Skeletal muscle cell (primary cell): ENCODE data around the gene KIN.
A peak's percentile ranks its signal among the peaks of the same experiment; 100 is the strongest.
"Not testable (repeated sequence)": the region's sequence is repeated elsewhere in the genome, so short reads cannot be mapped to it uniquely, and the experiment has no call there.

Experiments
- DNase-seq: peaks from one replicate; pipeline ENCODE4 v3.0.0-alpha.2; 2010; ENCODE audit warnings: low read depth
- H3K4me3 ChIP-seq: 2 replicates; pipeline ENCODE4 v1.5.1; 2011; ENCODE audit warnings: low read depth, mild to moderate bottlenecking, control low read depth, low read length, moderate library complexity

KIN gene, protein sequence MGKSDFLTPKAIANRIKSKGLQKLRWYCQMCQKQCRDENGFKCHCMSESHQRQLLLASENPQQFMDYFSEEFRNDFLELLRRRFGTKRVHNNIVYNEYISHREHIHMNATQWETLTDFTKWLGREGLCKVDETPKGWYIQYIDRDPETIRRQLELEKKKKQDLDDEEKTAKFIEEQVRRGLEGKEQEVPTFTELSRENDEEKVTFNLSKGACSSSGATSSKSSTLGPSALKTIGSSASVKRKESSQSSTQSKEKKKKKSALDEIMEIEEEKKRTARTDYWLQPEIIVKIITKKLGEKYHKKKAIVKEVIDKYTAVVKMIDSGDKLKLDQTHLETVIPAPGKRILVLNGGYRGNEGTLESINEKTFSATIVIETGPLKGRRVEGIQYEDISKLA

DNA sequence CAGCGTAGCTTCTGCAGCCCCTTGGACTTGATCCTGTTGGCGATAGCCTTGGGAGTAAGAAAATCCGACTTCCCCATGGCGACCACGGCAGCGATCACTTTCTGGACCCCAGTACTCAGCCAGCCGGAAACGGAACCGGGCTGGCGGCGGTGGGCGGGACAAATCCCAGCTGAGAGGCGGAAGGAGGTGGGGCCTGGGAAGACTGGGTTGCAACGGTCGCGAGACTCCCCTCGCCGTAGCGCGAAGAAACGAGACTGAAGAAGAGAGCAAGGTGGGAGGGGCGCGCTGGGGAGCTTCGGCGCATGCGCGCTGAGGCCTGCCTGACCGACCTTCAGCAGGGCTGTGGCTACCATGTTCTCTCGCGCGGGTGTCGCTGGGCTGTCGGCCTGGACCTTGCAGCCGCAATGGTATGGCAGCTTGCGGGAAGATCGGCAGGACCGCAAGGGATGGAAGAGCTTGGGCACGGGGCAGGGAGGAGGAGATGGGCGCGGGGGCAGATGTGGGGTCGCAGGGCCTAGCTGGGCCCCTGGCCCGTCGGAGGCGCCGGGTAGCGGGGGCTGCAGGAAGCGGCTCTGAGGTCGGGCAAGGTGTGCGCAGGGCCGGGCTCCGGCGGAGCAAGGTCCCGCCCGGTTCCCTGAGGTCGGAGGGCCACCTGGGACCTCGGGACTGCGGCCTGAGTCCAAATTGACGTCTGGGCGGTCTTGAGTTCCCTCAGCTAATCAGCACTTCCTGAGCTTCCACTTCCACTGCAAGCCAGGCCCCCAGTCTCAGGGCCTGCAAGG is at the start of gene KIN, which contains the start of gene ATP5F1C:
Gene KIN, minus strand, starts transcription at position 137 of the 782 bp plus-strand sequence. Its CDS starts 60 bp downstream, at position 77.
Gene ATP5F1C, plus strand, starts transcription at position 321 of the 782 bp plus-strand sequence. Its CDS starts 31 bp downstream, at position 352.
- peak; percentile 86 for DNase-seq
- peak within 1 kb of the TSS; percentile 98 for H3K4me3 ChIP-seq

DNA sequence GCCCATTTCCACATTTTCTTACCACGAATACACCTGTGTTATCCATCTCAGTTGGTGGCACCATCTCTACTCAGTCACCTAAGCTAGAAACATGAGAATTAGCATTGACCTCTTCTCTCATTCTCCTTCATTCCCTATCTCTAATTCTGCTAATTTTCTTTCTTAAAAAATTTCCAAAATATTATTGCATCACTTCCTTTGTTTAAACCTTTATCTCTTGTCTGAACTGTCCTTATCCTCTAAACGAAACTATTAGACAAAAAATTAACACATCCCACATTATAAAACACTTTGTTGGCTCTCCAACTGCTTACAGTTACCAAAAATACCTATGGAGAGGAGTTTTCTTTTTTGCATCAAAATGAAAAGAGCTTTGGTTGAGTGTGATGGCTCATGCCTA is 48.8 kb upstream of the KIN start:
- no peak overlapping the region for H3K4me3 ChIP-seq
- no peak for DNase-seq

DNA sequence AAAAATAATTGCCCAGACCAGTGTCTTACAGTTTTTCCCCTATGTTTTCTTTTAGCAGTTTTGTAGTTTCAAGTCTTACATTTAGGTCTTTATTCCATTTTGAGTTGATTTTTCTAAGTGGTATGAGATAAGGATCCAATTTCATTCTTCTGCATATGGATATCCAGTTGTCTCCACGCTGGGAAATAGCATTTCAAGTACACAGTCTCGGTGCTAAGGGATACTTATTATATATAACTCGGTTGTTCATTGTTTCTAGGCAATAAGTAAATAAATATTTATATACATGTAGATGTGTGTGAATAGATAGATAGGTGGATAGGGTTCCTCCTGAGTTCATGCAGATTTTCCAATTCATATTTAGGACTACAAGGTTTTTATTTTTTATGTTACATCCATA is 46.5 kb upstream of the KIN start:
- DNase-seq = no peak
- H3K4me3 ChIP-seq = no peak overlapping the region

DNA sequence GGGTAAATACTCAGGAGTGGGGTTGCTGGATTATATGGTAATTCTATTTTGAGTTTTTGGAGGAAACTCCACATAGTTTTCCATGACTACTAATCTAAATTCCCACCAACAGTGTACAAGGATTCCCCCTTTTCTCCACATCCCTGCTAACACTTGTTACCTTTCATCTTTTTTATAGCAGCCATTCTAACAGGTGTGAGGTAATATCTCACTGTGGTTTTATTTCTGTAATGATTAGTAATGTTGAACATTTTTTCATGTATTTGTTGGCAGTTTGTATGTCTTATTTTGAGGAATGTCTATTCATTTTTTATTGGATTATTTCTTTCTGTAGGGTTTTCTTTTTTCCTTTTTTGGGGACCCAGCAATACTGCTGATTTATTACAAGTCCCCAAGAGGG is 45.4 kb upstream of the KIN start:
- no peak for DNase-seq
- H3K4me3 ChIP-seq = no peak overlapping the region

DNA sequence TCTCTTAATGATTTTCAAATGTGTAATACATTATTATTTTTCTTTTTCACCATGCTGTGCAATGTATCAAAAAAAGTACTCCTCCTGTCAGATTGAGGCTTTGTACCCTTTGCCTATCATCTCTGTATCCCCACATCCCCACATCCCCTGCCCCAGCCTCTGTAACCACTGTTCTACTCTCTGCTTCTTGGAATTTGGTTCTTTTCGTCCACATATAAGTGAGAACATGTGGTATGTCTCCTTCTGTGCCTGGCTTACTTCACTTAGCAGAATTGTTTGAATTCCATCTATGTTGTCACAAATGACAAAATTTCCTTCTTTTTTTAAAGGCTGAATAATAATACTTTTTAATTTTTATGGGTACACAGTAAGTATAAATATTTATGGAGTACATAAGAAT is 44.3 kb upstream of the KIN start:
- H3K4me3 ChIP-seq = no peak overlapping the region
- DNase-seq = no peak

DNA sequence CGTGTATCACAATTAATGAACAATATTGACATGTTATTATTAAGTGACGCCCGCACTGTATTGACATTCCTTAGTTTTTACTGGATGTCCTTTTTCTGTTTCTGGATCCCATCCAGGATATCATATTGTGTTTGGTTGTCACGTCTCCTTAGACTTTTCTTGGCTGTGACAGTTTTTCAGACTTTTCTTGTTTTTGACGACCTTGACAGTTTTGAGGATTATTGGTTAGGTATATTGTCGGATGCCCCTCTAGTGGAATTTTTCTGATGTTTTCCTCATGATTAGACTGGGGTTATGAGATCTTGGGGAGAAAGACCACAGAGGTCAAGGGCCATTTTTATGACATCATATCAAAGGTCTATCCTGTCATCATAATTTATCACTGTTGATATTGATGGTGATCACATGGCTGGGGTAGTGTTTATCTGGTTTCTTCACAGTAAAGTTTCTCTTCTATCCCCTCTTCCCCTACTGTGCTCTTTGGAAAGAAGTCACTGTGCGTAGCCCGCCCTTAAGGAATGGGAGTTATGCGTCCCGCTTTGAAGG is 41.6 kb upstream of the KIN start:
- no peak for DNase-seq
- H3K4me3 ChIP-seq = no peak overlapping the region

DNA sequence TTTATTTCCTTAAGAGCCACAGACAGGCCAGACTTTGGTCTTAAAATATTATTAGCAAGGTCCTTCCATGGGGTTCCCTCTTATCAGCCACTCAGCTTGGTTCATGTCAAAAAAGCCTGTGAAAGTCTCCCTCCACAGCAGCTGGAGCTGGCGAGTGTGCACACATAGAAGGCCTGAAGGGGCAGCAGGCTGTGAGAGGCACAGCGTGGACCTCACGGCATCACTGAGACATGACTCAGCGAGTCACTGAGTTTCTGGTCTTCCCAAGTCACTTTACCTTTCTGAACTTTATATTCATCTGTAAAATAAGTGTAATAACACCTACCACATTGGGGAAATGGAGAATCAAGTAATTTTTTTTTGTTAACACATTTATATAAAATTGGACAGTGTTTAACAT is 39.2 kb upstream of the KIN start:
- H3K4me3 ChIP-seq = no peak overlapping the region
- DNase-seq = peak; percentile 20

DNA sequence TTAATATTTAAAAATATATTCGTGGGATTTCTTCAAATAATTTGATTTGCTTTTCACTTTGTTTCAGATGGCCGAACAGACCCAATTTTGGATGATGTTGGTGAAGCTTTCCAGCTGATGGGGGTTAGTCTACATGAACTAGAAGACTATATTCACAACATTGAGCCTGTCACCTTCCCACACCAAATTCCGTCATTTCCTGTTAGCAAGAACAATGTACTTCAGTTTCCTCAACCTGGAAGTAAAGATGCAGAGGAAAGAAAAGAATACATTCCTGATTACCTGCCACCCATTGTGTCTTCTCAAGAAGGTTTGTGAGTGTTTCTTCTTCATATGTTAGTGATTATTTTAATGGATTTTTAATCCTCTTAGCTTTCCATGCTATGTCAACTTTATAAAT is 36.5 kb upstream of the KIN start:
- H3K4me3 ChIP-seq = no peak overlapping the region
- DNase-seq = no peak

DNA sequence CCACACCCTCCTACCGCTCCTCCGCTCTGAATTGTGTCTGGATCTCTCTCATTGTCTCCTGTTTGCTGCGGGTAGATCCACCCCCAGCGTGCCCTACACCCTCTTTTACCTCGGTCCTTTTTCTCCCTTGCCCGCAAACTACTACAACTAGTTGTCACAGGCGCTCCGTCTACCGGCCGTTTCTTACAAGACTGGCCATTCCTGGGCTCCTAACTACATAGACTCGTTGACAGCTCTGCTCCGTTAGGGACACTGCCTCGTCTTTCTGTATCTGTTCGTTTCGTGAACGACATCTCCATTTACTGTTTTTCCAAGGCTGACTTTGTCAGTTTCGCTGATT is 31.3 kb upstream of the KIN start:
- DNase-seq = peak; percentile 8

DNA sequence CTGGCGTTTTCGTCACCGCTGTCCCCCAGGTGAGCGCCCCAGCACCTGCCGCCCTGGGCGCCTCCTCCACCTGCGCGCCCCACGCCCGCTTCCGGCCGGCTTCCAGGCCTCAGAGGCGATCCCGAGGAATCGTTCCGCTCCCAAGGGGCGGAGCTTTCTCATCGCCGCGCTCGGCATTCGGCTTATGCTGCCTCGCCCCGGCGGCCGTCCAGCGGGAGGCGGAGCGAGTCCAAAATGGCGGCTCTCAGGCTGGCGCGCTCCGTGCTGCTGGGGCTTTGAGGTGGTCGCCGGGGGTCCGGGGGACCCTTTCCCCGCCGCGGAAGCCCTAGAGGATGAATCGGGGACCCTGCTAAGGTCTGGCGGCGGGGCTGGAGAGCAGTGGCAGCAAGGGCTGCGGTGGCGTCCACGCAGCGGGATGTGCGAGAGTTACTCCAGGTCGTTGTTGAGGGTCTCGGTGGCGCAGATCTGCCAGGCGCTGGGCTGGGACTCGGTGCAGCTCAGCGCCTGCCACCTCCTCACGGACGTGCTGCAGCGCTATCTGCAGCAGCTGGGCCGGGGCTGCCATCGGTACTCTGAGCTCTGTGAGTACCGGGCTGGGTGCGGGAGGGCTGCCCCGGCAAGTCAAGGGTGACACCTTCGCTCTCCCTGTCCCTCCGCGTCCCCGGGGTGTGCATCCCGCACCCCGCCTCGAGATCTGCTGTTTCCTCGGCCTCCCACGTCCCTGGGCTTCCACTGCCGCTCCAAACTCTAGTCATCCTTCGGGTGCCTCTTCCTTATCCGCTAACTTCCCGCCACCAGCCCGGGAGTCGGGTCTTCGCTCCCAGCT is 30.7 kb upstream of the KIN start, which contains the start of gene TAF3:
Gene TAF3, plus strand, starts transcription at position 211 of the 826 bp plus-strand sequence. Its CDS starts 205 bp downstream, at position 416.
- peak within 1 kb of the TSS; percentile 92 for H3K4me3 ChIP-seq
- peak; percentile 36 for DNase-seq

More for the DNA sequence above, 31.3 kb upstream of the KIN start:
- H3K4me3 ChIP-seq = peak overlapping the region; percentile 92

DNA sequence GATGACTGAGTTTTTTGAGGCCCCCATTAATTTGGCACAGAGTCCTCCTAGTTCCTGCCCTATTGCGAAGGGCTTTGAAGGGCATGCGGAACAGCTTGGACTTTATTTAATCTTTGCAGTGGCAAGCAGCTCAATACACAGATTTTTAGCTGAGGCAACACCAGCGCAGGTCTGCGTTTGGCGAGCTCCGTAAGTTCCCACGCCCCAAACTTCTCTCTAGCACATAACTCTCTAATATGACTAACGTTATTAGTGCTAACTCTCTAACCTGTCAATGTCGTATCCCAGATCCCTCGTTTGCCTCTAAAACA is 30.1 kb upstream of the KIN start:
- no peak for DNase-seq
- H3K4me3 ChIP-seq = peak overlapping the region; percentile 92

DNA sequence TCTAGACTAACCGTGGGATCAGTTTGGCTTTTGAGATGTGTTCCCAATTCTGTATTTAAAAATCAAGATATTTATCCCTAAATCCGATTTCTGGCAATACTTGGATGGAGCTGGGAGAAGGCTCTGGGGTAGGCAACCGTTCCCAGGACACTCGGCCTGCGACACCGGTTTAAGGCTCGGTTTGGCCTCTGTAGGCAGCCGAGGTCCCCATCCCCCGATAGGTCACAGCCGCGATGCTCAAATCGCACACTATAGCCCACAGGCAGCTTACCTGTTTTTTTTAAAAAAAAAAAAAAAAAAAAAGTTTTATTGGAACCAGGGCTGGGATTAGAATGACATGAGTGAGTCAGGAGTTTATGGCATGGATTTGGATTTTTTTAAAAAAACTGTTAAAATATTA is 29.8 kb upstream of the KIN start:
- no peak for DNase-seq
- peak overlapping the region; percentile 92 for H3K4me3 ChIP-seq

DNA sequence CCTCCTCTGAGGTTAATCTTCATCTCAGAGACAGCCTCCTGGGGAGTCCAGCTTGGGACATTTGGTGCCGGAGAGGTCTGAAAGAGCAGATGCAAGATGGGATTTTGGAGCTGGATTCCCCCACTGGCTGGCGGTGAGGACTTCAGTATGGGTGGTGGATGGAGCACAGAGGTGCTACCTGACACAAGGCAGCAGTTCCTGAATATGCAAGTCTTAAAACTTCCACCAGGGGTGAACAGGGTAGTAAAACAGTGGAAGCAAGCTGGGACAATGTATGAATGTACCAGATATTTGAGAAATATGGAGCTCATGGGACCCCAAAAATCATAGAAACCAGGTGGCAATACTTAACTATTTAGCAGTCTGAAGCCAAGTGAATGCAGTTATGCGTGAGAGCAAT is 25.7 kb upstream of the KIN start:
- no peak for DNase-seq
- H3K4me3 ChIP-seq = no peak overlapping the region

DNA sequence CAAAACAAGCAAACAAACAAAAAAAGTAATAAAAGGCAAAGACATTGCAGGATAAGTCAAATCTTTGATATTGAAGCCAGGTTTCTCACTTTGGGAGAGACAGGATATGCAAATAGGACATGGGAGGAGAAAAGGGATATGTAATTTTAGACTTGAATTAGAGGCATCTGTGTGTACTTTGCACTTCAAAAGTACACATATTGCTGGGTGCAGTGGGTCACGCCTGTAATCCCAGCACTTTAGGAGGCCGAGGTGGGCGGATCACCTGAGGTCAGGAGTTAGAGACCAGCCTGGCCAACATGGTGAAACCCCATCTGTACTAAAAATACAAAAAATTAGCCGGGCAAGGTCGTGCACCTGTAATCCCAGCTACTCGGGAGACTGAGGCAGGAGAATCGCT is 23.9 kb upstream of the KIN start:
- not testable (repeated sequence) for H3K4me3 ChIP-seq, DNase-seq

DNA sequence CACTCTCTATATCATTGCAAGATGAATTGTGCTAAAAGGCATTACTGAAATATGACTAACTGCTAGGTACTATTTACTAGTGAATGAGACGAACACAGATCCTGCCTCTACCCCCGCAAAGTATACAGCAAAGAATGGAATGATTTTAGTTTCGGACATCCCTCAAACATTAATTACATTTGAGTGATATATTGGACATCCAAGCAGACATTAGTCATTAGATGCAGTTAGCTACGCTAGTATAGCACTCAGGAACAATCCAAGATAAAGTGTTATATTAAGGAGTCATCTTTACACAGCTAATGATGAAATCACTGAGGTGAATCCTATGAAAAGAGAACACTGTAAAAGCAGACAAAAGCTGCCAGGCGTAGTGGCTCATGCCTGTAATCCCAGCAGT is 23.2 kb upstream of the KIN start:
- no peak for DNase-seq

DNA sequence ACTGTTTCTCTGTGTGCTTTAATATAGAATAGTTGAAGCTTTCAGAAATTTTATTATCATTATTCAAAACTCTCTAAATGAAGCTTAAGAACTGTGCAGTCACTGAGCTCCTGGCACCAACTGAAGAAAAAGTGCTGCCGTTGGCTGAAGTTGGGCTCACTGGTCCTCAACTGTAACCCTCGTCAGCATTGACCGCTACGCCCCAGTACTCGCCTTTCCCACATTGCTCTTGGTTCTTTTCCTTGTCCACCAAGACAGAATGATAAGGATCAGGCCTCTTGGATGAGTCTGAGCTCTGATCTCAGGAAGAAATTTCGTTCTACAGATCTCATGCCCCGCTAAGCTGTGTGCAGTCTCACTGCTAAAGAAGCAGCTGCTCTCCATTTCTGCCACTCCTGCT is 22.6 kb upstream of the KIN start:
- DNase-seq = no peak
- H3K4me3 ChIP-seq = no peak overlapping the region

More for the DNA sequence above, 23.2 kb upstream of the KIN start:
- no peak overlapping the region for H3K4me3 ChIP-seq

DNA sequence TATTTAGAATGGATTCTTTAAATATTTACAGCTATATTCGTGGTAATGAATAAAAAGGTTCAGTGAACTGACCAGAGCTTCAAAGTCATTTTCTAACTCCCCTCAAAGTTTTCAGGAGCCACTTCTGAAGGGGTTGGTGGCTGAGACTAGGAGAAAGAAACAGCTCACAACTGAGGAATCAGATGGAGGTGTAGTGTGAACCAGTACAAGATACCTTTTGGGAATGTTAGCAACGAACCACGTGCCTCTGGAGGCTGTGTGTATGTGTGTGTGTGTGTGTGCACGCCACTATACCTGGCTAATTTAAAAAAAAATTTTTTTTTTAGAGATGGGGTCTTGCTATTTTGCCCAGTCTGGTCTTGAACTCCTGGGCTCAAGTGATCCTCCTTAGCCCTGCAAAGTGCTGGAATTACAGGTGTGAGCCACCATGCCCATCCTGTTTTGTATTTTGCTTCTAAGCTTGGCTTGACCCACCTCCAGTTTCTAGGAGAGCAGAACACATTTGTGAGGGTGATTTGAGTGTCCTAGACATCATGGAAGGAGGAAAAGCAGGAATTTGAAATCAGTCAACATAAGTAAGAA is 21.0 kb upstream of the KIN start:
- no peak for DNase-seq

DNA sequence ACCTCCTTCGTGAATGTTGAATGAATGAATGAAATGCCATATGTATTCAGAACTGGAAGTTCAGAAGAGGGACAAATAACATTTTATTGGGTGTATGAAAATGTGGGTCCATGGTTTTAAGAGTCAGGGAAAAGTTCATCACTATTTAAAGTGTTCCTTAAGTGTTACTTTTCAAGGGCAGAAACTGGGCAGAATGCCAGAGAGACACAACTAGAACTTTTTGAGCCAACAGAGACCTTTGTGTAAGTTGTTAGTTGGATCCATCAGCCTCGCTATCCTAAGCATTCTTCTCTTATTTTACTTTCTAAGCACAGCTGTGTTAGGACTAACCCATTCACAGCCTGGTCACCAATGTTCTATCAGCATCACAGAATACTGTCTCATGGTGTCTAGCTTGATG is 16.9 kb upstream of the KIN start:
- DNase-seq = no peak
- no peak overlapping the region for H3K4me3 ChIP-seq

More for the DNA sequence above, 21.0 kb upstream of the KIN start:
- no peak overlapping the region for H3K4me3 ChIP-seq

DNA sequence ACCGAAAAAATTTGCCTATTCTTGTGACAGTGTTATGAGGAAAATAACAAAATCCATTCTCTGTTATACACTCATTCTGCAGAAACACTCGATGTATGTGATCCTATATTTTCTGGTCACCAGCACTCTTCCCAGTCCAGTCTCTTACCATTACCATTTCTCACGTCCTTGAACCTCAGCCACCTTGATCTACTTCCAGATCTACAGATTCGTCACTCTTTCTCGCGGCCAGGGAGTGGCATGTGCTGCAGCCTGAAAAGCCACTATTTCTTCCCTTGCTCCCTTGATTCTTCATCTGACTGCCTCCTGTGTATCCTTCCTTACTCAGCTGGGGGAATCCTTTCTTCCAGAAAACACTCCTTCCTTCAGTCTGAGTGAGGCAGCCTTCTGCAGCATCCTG is 16.4 kb upstream of the KIN start:
- no peak for DNase-seq
- H3K4me3 ChIP-seq = no peak overlapping the region
